K562 (cell line): ENCODE results near the gene PITRM1.

Experiments
- MTA2 ChIP-seq: fragments of 450-650 bp; IDR thresholded peaks from 2 replicates; pipeline ENCODE4 v1.6.1; 2016; ENCODE audit warnings: low read depth
- POLR2A ChIP-seq: fragments of 450-650 bp; conservative IDR thresholded peaks from 2 replicates; pipeline ENCODE4 v1.6.1; 2016
- POLR2G ChIP-seq: fragments of 200-400 bp; formaldehyde crosslinking; IDR thresholded peaks from 2 replicates; pipeline ENCODE4 v1.6.1; 2017; ENCODE audit warnings: low read depth, mild to moderate bottlenecking, antibody characterized with exemption, low read length, moderate library complexity
- YY1 ChIP-seq, 3 experiments: IDR thresholded peaks; 2 replicates each; pipeline ENCODE4 v1.6.1; 2011; ENCODE audit warnings: low read length in 2 of 3, mild to moderate bottlenecking in 2 of 3, moderate library complexity in 2 of 3, borderline replicate concordance in 1 of 3, control low read depth in 1 of 3, low read depth in 1 of 3; ENCODE audit not compliant: insufficient read depth in 3 of 3, insufficient replicate concordance in 2 of 3, control insufficient read depth in 1 of 3, insufficient read length in 1 of 3; ENCODE audit errors: extremely low read depth in 1 of 3
- TF ChIP-seq, protein P1 (sequence below): fragments of 450-650 bp; IDR thresholded peaks from 2 replicates; pipeline ENCODE4 v1.6.1; 2016
- TF ChIP-seq, protein P2 (sequence below), 3 experiments: IDR thresholded peaks in 2 of 3; conservative IDR thresholded peaks in 1 of 3; 2 replicates each; pipeline ENCODE4 v1.5.1; 2011 to 2012; ENCODE audit warnings: low read length in 3 of 3, mild to moderate bottlenecking in 3 of 3, control low read depth in 2 of 3, improper control_type of control experiment in 1 of 3, inconsistent platforms in 1 of 3, low read depth in 1 of 3, mixed read lengths in 1 of 3, moderate library complexity in 1 of 3; ENCODE audit not compliant: insufficient read depth in 2 of 3
- TF ChIP-seq, protein P3 (sequence below): IDR thresholded peaks from 3 replicates; pipeline ENCODE4 v1.6.1; 2011; ENCODE audit warnings: borderline replicate concordance, mild to moderate bottlenecking, moderate library complexity; ENCODE audit not compliant: insufficient read length; ENCODE audit errors: extremely low read depth

DNA sequence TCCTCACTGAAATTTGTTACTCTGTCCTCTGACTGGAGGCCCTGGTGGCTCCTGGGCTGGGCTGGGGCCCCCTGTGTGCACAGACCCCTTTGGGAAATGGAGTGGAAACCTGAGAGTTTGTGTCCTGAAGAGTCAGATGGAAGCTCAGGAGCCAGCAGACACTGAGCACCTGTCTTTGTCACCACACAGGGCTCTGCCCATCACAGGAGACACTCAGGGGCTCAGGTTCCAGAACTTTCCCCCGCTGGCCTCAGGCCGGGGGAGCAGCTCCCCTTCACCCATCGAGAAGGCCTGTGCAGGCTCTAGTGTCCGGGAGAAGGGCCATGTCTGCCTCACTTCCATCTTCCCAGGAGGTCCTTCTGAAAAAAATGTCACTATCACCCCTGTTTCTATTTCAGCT lies 22.3 kb upstream of the PITRM1 start:
- TF ChIP-seq, protein P1, sequence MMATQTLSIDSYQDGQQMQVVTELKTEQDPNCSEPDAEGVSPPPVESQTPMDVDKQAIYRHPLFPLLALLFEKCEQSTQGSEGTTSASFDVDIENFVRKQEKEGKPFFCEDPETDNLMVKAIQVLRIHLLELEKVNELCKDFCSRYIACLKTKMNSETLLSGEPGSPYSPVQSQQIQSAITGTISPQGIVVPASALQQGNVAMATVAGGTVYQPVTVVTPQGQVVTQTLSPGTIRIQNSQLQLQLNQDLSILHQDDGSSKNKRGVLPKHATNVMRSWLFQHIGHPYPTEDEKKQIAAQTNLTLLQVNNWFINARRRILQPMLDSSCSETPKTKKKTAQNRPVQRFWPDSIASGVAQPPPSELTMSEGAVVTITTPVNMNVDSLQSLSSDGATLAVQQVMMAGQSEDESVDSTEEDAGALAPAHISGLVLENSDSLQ, result no peak
- TF ChIP-seq MTA2 (no peak), POLR2A (no peak), YY1 (IDR thresholded peaks at IDR 0.05; ENCODE audit: borderline replicate concordance in 1 of 3, control insufficient read depth in 1 of 3, extremely low read depth in 1 of 3, insufficient read depth in 3 of 3, insufficient read length in 1 of 3, insufficient replicate concordance in 2 of 3, low read depth in 1 of 3, low read length in 2 of 3) (no peak), POLR2G (no peak)
- TF ChIP-seq, protein P2, sequence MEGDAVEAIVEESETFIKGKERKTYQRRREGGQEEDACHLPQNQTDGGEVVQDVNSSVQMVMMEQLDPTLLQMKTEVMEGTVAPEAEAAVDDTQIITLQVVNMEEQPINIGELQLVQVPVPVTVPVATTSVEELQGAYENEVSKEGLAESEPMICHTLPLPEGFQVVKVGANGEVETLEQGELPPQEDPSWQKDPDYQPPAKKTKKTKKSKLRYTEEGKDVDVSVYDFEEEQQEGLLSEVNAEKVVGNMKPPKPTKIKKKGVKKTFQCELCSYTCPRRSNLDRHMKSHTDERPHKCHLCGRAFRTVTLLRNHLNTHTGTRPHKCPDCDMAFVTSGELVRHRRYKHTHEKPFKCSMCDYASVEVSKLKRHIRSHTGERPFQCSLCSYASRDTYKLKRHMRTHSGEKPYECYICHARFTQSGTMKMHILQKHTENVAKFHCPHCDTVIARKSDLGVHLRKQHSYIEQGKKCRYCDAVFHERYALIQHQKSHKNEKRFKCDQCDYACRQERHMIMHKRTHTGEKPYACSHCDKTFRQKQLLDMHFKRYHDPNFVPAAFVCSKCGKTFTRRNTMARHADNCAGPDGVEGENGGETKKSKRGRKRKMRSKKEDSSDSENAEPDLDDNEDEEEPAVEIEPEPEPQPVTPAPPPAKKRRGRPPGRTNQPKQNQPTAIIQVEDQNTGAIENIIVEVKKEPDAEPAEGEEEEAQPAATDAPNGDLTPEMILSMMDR (IDR thresholded peaks at IDR 0.05 in 2 of 3, conservative IDR thresholded peaks at IDR 0.05 in 1 of 3; ENCODE audit: insufficient read depth in 2 of 3, low read depth in 1 of 3, low read length in 3 of 3), result no peak
- TF ChIP-seq, protein P3, sequence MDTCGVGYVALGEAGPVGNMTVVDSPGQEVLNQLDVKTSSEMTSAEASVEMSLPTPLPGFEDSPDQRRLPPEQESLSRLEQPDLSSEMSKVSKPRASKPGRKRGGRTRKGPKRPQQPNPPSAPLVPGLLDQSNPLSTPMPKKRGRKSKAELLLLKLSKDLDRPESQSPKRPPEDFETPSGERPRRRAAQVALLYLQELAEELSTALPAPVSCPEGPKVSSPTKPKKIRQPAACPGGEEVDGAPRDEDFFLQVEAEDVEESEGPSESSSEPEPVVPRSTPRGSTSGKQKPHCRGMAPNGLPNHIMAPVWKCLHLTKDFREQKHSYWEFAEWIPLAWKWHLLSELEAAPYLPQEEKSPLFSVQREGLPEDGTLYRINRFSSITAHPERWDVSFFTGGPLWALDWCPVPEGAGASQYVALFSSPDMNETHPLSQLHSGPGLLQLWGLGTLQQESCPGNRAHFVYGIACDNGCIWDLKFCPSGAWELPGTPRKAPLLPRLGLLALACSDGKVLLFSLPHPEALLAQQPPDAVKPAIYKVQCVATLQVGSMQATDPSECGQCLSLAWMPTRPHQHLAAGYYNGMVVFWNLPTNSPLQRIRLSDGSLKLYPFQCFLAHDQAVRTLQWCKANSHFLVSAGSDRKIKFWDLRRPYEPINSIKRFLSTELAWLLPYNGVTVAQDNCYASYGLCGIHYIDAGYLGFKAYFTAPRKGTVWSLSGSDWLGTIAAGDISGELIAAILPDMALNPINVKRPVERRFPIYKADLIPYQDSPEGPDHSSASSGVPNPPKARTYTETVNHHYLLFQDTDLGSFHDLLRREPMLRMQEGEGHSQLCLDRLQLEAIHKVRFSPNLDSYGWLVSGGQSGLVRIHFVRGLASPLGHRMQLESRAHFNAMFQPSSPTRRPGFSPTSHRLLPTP, result no peak
